GM18498 (cell line): Measurements from ENCODE around the gene PITPNM3.
"Not testable (repeated sequence)": the region's sequence is repeated elsewhere in the genome, so short reads cannot be mapped to it uniquely, and the experiment has no call there.

Experiments
- ATAC-seq: cut with Tn5 transposase; IDR thresholded peaks from one replicate; pipeline ENCODE4 v1.9.1; 2021; ENCODE audit warnings: mild to moderate bottlenecking, moderate library complexity; ENCODE audit not compliant: unreplicated experiment

PITPNM3 gene

GRCh38 chr17:6556121-6557039 is at the start of gene PITPNM3:
Gene PITPNM3 (minus strand): TSS chr17:6556555. CDS start chr17:6556406, 149 bp downstream.
- no peak for ATAC-seq

GRCh38 chr17:6605142-6605541 is 48.8 kb upstream of the PITPNM3 start:
- no peak for ATAC-seq

- no peak for ATAC-seq
Measured at GRCh38 chr17:6603744-6604325, 47.5 kb upstream of the PITPNM3 start.

- ATAC-seq, result no peak
Measured at GRCh38 chr17:6602141-6602540, 45.8 kb upstream of the PITPNM3 start.

- no peak for ATAC-seq
Measured at GRCh38 chr17:6599364-6599763, 43.0 kb upstream of the PITPNM3 start.

GRCh38 chr17:6597727-6598126 is 41.4 kb upstream of the PITPNM3 start:
- no peak for ATAC-seq

GRCh38 chr17:6596941-6597340 is 40.6 kb upstream of the PITPNM3 start:
- ATAC-seq, result no peak

GRCh38 chr17:6596511-6596910 is 40.2 kb upstream of the PITPNM3 start:
- no peak for ATAC-seq

- no peak for ATAC-seq
Measured at GRCh38 chr17:6596081-6596480, 39.7 kb upstream of the PITPNM3 start.

- not testable (repeated sequence) for ATAC-seq
Measured at GRCh38 chr17:6593371-6593770, 37.0 kb upstream of the PITPNM3 start.

GRCh38 chr17:6592173-6592572 is 35.8 kb upstream of the PITPNM3 start:
- no peak for ATAC-seq

- ATAC-seq, result no peak
Measured at GRCh38 chr17:6591599-6592158, 35.3 kb upstream of the PITPNM3 start.

- no peak for ATAC-seq
Measured at GRCh38 chr17:6589266-6589946, 33.1 kb upstream of the PITPNM3 start.

- ATAC-seq, result no peak
Measured at GRCh38 chr17:6588165-6588564, 31.8 kb upstream of the PITPNM3 start.

- ATAC-seq, result no peak
Measured at GRCh38 chr17:6587310-6587709, 31.0 kb upstream of the PITPNM3 start.

GRCh38 chr17:6583411-6583810 is 27.1 kb upstream of the PITPNM3 start:
- ATAC-seq, result no peak

GRCh38 chr17:6580625-6581024 is 24.3 kb upstream of the PITPNM3 start:
- no peak for ATAC-seq

- no peak for ATAC-seq
Measured at GRCh38 chr17:6578491-6578890, 22.1 kb upstream of the PITPNM3 start.

GRCh38 chr17:6577686-6578263 is 21.4 kb upstream of the PITPNM3 start:
- ATAC-seq, result no peak

- ATAC-seq, result no peak
Measured at GRCh38 chr17:6576038-6576785, 19.9 kb upstream of the PITPNM3 start.
